Loucy (cell line): ENCODE measurements around the gene NANOS2.

ENCODE experiments used
- H2AFZ ChIP-seq: fragments of 200-600 bp; sonication (generic); 2 replicates; pipeline ENCODE4 v1.6.0; 2016; ENCODE audit warnings: antibody characterized with exemption, mild to moderate bottlenecking, low read length, moderate library complexity
- H3F3A ChIP-seq: fragments of 200-600 bp; 2 replicates; pipeline ENCODE4 v1.6.0; 2016; ENCODE audit warnings: antibody characterized with exemption, low read depth, mild to moderate bottlenecking
- H3K27me3 ChIP-seq: fragments of 200-600 bp; sonication (generic); 2 replicates; pipeline ENCODE4 v1.6.1; 2014; ENCODE audit warnings: low read length, mild to moderate bottlenecking; ENCODE audit not compliant: insufficient read depth, poor library complexity, severe bottlenecking
- H3K36me3 ChIP-seq: fragments of 200-600 bp; sonication (generic); 2 replicates; pipeline ENCODE4 v1.6.1; 2016; ENCODE audit warnings: low read length; ENCODE audit not compliant: insufficient read depth
- H3K4me1 ChIP-seq: fragments of 200-600 bp; sonication (generic); 2 replicates; pipeline ENCODE4 v1.5.1; 2014; ENCODE audit warnings: low read length, mild to moderate bottlenecking; ENCODE audit not compliant: insufficient read depth, poor library complexity, severe bottlenecking
- H3K4me2 ChIP-seq: fragments of 200-600 bp; sonication (generic); 2 replicates; pipeline ENCODE4 v1.6.0; 2014; ENCODE audit warnings: antibody characterized with exemption, low read length, low read depth, mild to moderate bottlenecking; ENCODE audit not compliant: poor library complexity, severe bottlenecking
- H3K4me3 ChIP-seq: fragments of 200-600 bp; sonication (generic); 2 replicates; pipeline ENCODE4 v1.5.1; 2014; ENCODE audit warnings: low read length, mild to moderate bottlenecking, mixed read lengths; ENCODE audit not compliant: poor library complexity, severe bottlenecking
- H3K79me2 ChIP-seq: fragments of 200-600 bp; sonication (generic); 2 replicates; pipeline ENCODE4 v1.6.1; 2014; ENCODE audit warnings: low read length; ENCODE audit not compliant: insufficient read depth
- H3K9ac ChIP-seq: fragments of 200-600 bp; sonication (generic); 2 replicates; pipeline ENCODE4 v1.6.0; 2014; ENCODE audit warnings: mild to moderate bottlenecking, low read depth, low read length, moderate library complexity; ENCODE audit not compliant: poor library complexity, severe bottlenecking
- H3K9me2 ChIP-seq: fragments of 200-600 bp; sonication (generic); replicated peaks from 2 replicates; pipeline ENCODE4 v1.6.1; 2016; ENCODE audit warnings: low read depth, low read length, mixed read lengths
- H3K9me3 ChIP-seq: fragments of 200-600 bp; sonication (generic); 2 replicates; pipeline ENCODE4 v1.6.1; 2014; ENCODE audit warnings: mild to moderate bottlenecking, antibody characterized with exemption, low read length, low read depth; ENCODE audit not compliant: insufficient read depth
- H4K20me1 ChIP-seq: fragments of 200-600 bp; sonication (generic); 2 replicates; pipeline ENCODE4 v1.6.0; 2014; ENCODE audit warnings: antibody characterized with exemption, low read length, mild to moderate bottlenecking; ENCODE audit not compliant: insufficient read depth, poor library complexity, severe bottlenecking
- CTCF ChIP-seq: fragments of 200-600 bp; sonication (generic); conservative IDR thresholded peaks from 2 replicates; pipeline ENCODE4 v1.5.1; 2014; ENCODE audit warnings: mild to moderate bottlenecking, antibody characterized with exemption, low read length
- EZH2phosphoT487 ChIP-seq: fragments of 200-600 bp; IDR thresholded peaks from 2 replicates; pipeline ENCODE4 v1.6.1; 2018; ENCODE audit warnings: antibody characterized with exemption, mild to moderate bottlenecking, moderate library complexity, borderline replicate concordance

NANOS2 gene

GRCh38 chr19:45924891-45925447 is 10.4 kb upstream of the NANOS2 start:
- Histone ChIP-seq H3K4me2 (no peak overlapping the region), H3K4me3 (no peak overlapping the region), H2AFZ (no peak overlapping the region), H3K9me3 (no peaks in the 10 kb centered on the region), H3K36me3 (no peaks in the 10 kb centered on the region), H3K9ac (no peak overlapping the region), H3K79me2 (no peaks in the 10 kb centered on the region), H4K20me1 (no peaks in the 10 kb centered on the region), H3K4me1 (peaks cover 8% of the 10 kb centered on the region), H3K9me2 (no peaks in the 10 kb centered on the region), H3K27me3 (no peaks in the 10 kb centered on the region), H3F3A (no peaks in the 10 kb centered on the region)
- no peak for TF ChIP-seq CTCF
- no peak for TF ChIP-seq EZH2phosphoT487

- Histone ChIP-seq H2AFZ (no peak overlapping the region), H3K36me3 (no peaks in the 10 kb centered on the region), H3K9ac (no peak overlapping the region), H4K20me1 (no peaks in the 10 kb centered on the region), H3K79me2 (no peaks in the 10 kb centered on the region), H3K4me3 (no peak overlapping the region), H3F3A (no peaks in the 10 kb centered on the region), H3K4me1 (no peaks in the 10 kb centered on the region), H3K9me3 (no peaks in the 10 kb centered on the region), H3K4me2 (no peak overlapping the region), H3K9me2 (no peaks in the 10 kb centered on the region), H3K27me3 (no peaks in the 10 kb centered on the region)
- TF ChIP-seq EZH2phosphoT487 (no peak), CTCF (peak; percentile 53)
These were observed 7.7 kb upstream of the NANOS2 start for GRCh38 chr19:45922281-45922680.

GRCh38 chr19:45920458-45920857 is 5.9 kb upstream of the NANOS2 start:
- H3K9me3 ChIP-seq, result no peaks in the 10 kb centered on the region
- TF ChIP-seq CTCF (no peak), EZH2phosphoT487 (no peak)
- no peaks in the 10 kb centered on the region for H3K79me2 ChIP-seq
- no peaks in the 10 kb centered on the region for H3K36me3 ChIP-seq
- H3K27me3 ChIP-seq, result no peaks in the 10 kb centered on the region
- no peaks in the 10 kb centered on the region for H4K20me1 ChIP-seq
- no peaks in the 10 kb centered on the region for H3F3A ChIP-seq
- H2AFZ ChIP-seq, result no peak overlapping the region
- H3K4me2 ChIP-seq, result no peak overlapping the region
- H3K9me2 ChIP-seq, result no peaks in the 10 kb centered on the region
- H3K4me1 ChIP-seq, result no peaks in the 10 kb centered on the region
- H3K4me3 ChIP-seq, result no peak overlapping the region
- H3K9ac ChIP-seq, result no peak overlapping the region
